Activated CD4-positive, alpha-beta T cell treated with anti-CD3 and anti-CD28 coated beads for 36 hours (primary cell): Measurements from ENCODE around the gene ARHGEF12. TPM values are rescaled to one million over a fixed set of nuclear protein-coding genes. Genes with fewer than 3 reads are reported as not detected.

ENCODE experiments used
- ATAC-seq: fragments of 200-7000 bp; cut with Tn5 transposase; one replicate; pipeline ENCODE4 v1.10.0; 2021; ENCODE audit warnings: mild to moderate bottlenecking, moderate library complexity
- CTCF ChIA-PET: fragments of 350-600 bp; sonication (Branson Sonifier 250); formaldehyde crosslinking; loops from one replicate; lab custom pipeline; 2021; ENCODE audit warnings: antibody characterized with exemption; lab: Charles Lee
- POLR2A ChIA-PET: fragments of 350-600 bp; sonication (Branson Sonifier 250); formaldehyde crosslinking; loops from one replicate; lab custom pipeline; 2021; ENCODE audit warnings: antibody characterized with exemption, inconsistent platforms; lab: Charles Lee
- DNase-seq: peaks from one replicate; pipeline ENCODE4 v3.0.0-alpha.2; 2020
- H3K27ac Mint-ChIP-seq: one replicate; pipeline ENCODE4 v1.8.0; 2021; ENCODE audit warnings: mixed read lengths
- H3K27me3 Mint-ChIP-seq: one replicate; pipeline ENCODE4 v1.8.0; 2021; ENCODE audit warnings: mixed read lengths
- H3K36me3 Mint-ChIP-seq: one replicate; pipeline ENCODE4 v1.8.0; 2021; ENCODE audit warnings: low read depth, mixed read lengths
- H3K4me1 Mint-ChIP-seq: one replicate; pipeline ENCODE4 v1.8.0; 2021; ENCODE audit warnings: mixed read lengths
- H3K4me3 Mint-ChIP-seq: one replicate; pipeline ENCODE4 v1.8.0; 2021; ENCODE audit warnings: mild to moderate bottlenecking, moderate library complexity, mixed read lengths
- H3K9me3 Mint-ChIP-seq: one replicate; pipeline ENCODE4 v1.8.0; 2021; ENCODE audit warnings: low read depth, mixed read lengths
- intact Hi-C, 2 experiments: fragments of 100-400 bp; cut with DNase I in 1 of 2; cut with micrococcal nuclease in 1 of 2; formaldehyde crosslinking; loops; one replicate each; pipeline versions ENCODE4 v1.14.2 to v1.15.1; 2022 to 2024; cut with DNase I, micrococcal nuclease
- total RNA-seq, 2 experiments: library from RNA; stranded (reverse); gene quantifications; one replicate each; pipeline ENCODE4 v1.2.3, GENCODE V29; 2021

The ARHGEF12 gene
- total RNA-seq, 2 experiments from 2014 or later = 14.3 to 14.5 TPM

DNA sequence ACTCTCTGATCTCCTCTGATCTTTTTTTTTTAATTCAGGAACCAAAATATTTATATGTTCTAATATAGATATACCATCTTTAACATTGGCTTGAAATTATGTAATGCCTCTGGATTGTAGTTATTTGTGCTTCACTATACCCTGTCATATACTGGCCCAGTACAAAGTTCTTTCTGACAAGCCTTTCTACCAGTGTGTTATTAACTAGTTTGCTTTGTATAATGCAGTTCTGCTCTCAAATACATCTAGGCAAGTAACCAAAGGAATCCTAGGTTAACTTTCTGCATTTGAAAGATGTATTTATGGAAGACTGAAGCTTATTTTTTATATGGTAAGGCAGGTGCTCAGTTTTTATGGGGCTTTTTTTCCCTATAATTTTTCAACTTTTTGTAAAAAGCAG is 36.1 kb downstream of the ARHGEF12 start:
- ATAC-seq = no peak
- no peaks in the 10 kb centered on the region for H3K4me1 Mint-ChIP-seq
- DNase-seq = no peak
- intact Hi-C loops = no loop called here
- ChIA-PET CTCF (interaction anchor here (0.9 to 1.8 kb wide), 3 partner anchors 17 to 68 kb away, joined by 3 to 5 read pairs (median 5); no protein-coding TSS in a partner anchor), POLR2A (no interaction called here)
- no peaks in the 10 kb centered on the region for H3K36me3 Mint-ChIP-seq
- no peak overlapping the region for H3K4me3 Mint-ChIP-seq
- peaks cover 4% of the 10 kb centered on the region for H3K27me3 Mint-ChIP-seq
- no peaks in the 10 kb centered on the region for H3K9me3 Mint-ChIP-seq
- H3K27ac Mint-ChIP-seq = no peak overlapping the region

DNA sequence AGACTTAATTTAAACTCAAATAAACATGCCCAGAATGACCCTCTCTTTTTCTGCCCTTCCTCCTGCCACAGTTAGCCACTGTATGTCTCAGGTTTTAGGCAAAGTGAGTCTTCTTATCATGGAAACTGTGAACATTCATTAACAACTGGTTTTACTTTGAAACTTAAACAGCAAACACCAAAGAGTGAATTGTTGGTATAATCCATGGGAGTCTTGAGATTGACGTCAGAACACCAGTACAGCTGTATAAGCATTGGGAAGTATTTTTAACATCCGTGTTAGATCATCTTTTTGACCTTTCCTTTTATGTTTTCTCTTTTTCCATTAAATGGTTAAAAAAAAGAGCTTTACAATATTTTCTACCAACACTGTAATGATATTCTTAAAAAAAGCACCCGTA is 38.9 kb downstream of the ARHGEF12 start:
- ChIA-PET POLR2A (no interaction called here), CTCF (interaction anchor here (0.6 to 0.7 kb wide), 3 partner anchors 31 to 984 kb away, joined by 3 to 4 read pairs (median 3); no protein-coding TSS in a partner anchor)
- DNase-seq = no peak
- Mint-ChIP-seq H3K4me3 (no peak overlapping the region), H3K36me3 (peaks cover 8% of the 10 kb centered on the region), H3K27me3 (peaks cover 6% of the 10 kb centered on the region), H3K27ac (no peak overlapping the region), H3K9me3 (peaks cover 7% of the 10 kb centered on the region), H3K4me1 (no peaks in the 10 kb centered on the region)
- intact Hi-C loops = no loop called here
- no peak for ATAC-seq

DNA sequence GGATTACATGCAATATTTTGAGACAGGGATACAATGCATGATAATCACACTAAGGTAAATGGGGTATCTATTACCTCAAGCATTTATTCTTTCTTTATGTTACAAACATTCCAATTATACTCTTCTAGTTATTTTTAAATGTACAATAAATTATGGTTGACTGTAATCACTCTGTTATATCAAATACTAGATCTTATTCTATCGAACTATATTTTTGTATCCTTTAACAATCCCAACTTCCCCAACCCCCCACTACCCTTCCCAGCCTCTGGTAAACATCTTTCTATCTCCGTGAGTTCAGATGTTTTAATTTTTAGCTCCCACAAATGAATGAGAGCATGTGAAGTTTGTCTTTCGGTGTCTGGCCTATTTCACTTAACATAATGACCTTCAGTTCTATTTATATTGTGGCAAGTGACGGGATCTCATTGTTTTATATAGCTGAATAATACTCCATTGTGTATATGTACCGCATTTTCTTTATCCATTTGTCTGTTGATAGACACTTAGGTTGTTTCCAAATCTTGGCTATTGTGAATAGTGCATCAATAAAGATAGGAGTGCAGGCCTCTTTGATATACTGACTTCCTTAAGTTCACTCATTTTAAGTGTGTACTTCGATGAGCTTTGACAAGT is 40.5 kb downstream of the ARHGEF12 start:
- DNase-seq (no peak), ATAC-seq (no peak)
- CTCF ChIA-PET = interaction anchor here (0.6 kb wide), 1 partner anchor 1320 kb away, joined by 3 read pairs; no protein-coding TSS in a partner anchor
- peaks cover 8% of the 10 kb centered on the region for H3K36me3 Mint-ChIP-seq
- POLR2A ChIA-PET = no interaction called here
- no peak overlapping the region for H3K4me3 Mint-ChIP-seq
- no peaks in the 10 kb centered on the region for H3K4me1 Mint-ChIP-seq
- H3K27me3 Mint-ChIP-seq = peaks cover 15% of the 10 kb centered on the region
- H3K9me3 Mint-ChIP-seq = peaks cover 7% of the 10 kb centered on the region
- H3K27ac Mint-ChIP-seq = no peak overlapping the region
- intact Hi-C loops = no loop called here

GRCh38 chr11:120378474-120378873 is 42.3 kb downstream of the ARHGEF12 start:
- Mint-ChIP-seq H3K9me3 (peaks cover 7% of the 10 kb centered on the region), H3K36me3 (peaks cover 8% of the 10 kb centered on the region), H3K4me3 (no peak overlapping the region), H3K4me1 (no peaks in the 10 kb centered on the region), H3K27me3 (peaks cover 20% of the 10 kb centered on the region), H3K27ac (no peak overlapping the region)
- no peak for DNase-seq
- intact Hi-C loops = no loop called here
- POLR2A ChIA-PET = no interaction called here
- no peak for ATAC-seq
- CTCF ChIA-PET = no interaction called here

GRCh38 chr11:120381401-120381800 is 45.2 kb downstream of the ARHGEF12 start:
- Mint-ChIP-seq H3K4me1 (no peaks in the 10 kb centered on the region), H3K4me3 (no peak overlapping the region)
- CTCF ChIA-PET = no interaction called here

DNA sequence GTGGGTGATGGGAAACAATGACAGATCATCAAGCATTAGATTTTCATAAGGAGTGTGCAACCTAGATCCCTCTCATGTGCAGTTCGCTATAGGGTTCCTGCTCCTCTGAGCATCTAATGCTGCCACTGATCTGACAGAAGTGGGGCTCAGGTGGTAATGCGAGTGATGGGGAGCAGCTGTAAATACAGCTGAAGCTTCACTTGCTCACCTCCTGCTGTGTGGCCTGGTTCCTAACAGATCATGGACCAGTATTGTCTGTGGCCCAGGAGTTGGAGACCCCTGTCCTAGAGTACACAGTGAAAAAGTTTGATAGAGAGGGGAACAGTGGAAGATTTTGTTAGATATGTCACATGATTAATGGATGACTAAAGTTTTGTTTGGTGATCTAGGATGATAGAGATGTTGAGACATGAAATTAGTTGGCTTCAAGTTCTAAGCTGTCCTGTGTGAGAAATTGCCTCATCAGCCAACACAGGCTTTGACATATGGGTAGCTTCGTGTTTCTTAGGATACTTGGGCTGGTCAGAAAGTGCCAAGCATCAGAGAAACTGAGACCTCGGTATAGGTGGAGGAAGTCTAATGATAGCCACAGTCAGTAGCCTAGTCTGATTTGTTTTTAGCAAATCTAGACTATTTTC is 47.4 kb downstream of the ARHGEF12 start:
- CTCF ChIA-PET = no interaction called here
- no peak for DNase-seq
- ATAC-seq = no peak
- peaks cover 28% of the 10 kb centered on the region for H3K27me3 Mint-ChIP-seq
- H3K4me3 Mint-ChIP-seq = no peak overlapping the region
- POLR2A ChIA-PET = no interaction called here
- intact Hi-C loops = no loop called here
- no peak overlapping the region for H3K27ac Mint-ChIP-seq
- H3K4me1 Mint-ChIP-seq = no peaks in the 10 kb centered on the region
- peaks cover 2% of the 10 kb centered on the region for H3K36me3 Mint-ChIP-seq
- peaks cover 3% of the 10 kb centered on the region for H3K9me3 Mint-ChIP-seq

More at GRCh38 chr11:120381401-120381800, 45.2 kb downstream of the ARHGEF12 start:
- peaks cover 25% of the 10 kb centered on the region for H3K27me3 Mint-ChIP-seq
- no peak for ATAC-seq
- H3K27ac Mint-ChIP-seq = no peak overlapping the region
- POLR2A ChIA-PET = no interaction called here
- H3K9me3 Mint-ChIP-seq = peaks cover 7% of the 10 kb centered on the region
- no peak for DNase-seq
- peaks cover 8% of the 10 kb centered on the region for H3K36me3 Mint-ChIP-seq
- intact Hi-C loops = no loop called here

DNA sequence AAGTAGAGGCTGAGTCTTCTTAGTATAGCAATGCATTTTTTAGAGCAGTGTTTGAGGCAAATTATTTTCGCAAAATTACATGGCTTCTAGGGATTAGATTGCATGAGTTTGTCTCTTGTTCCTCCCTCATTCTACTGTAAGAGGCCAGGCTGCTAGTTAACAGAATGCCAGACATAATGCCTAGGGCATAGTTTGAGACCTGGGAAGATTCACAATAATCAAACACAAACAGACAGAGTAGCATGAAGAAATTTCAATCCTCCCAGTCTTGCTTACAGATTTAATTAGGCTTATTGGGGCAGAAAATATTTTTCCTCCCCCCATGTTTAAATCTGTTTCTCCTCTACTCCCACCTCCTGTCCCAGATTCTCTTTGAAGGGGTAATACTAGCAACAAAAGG is 48.3 kb downstream of the ARHGEF12 start:
- ATAC-seq = no peak
- Mint-ChIP-seq H3K4me1 (no peaks in the 10 kb centered on the region), H3K9me3 (no peaks in the 10 kb centered on the region), H3K4me3 (no peak overlapping the region), H3K36me3 (no peaks in the 10 kb centered on the region), H3K27me3 (peaks cover 33% of the 10 kb centered on the region), H3K27ac (no peak overlapping the region)
- intact Hi-C loops = no loop called here
- ChIA-PET POLR2A (no interaction called here), CTCF (no interaction called here)
- no peak for DNase-seq

DNA sequence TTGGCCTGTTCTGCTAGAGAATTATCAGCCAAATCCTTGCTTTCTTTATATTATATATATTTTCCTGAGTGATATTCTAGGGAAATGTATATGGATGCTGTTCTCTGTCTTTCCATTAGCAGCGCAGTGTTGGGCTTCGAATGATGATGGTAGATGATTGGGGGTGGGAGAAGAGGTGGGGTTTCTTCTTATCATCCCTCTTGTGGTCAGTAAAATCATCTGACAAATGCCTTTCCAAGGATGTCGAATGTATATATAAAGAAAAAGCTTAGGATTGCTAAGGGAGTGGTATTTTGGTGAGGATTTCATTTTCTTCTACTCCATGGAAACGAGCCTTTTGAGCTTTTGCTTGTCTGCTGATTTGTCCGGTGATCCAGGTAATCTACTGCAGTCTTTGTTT is 48.9 kb downstream of the ARHGEF12 start:
- ChIA-PET CTCF (no interaction called here), POLR2A (no interaction called here)
- H3K4me1 Mint-ChIP-seq = no peaks in the 10 kb centered on the region
- no peak overlapping the region for H3K4me3 Mint-ChIP-seq
- DNase-seq (no peak), ATAC-seq (no peak)
- no peak overlapping the region for H3K27ac Mint-ChIP-seq
- no peaks in the 10 kb centered on the region for H3K9me3 Mint-ChIP-seq
- H3K27me3 Mint-ChIP-seq = peaks cover 37% of the 10 kb centered on the region
- intact Hi-C loops = no loop called here
- no peaks in the 10 kb centered on the region for H3K36me3 Mint-ChIP-seq

- ChIA-PET POLR2A (no interaction called here), CTCF (no interaction called here)
- no peak for ATAC-seq
- Mint-ChIP-seq H3K36me3 (no peaks in the 10 kb centered on the region), H3K4me3 (no peak overlapping the region), H3K9me3 (no peaks in the 10 kb centered on the region), H3K27ac (no peak overlapping the region), H3K4me1 (no peaks in the 10 kb centered on the region), H3K27me3 (peaks cover 39% of the 10 kb centered on the region)
- intact Hi-C loops = no loop called here
- no peak for DNase-seq
Measured at GRCh38 chr11:120385655-120386054, 49.4 kb downstream of the ARHGEF12 start.

DNA sequence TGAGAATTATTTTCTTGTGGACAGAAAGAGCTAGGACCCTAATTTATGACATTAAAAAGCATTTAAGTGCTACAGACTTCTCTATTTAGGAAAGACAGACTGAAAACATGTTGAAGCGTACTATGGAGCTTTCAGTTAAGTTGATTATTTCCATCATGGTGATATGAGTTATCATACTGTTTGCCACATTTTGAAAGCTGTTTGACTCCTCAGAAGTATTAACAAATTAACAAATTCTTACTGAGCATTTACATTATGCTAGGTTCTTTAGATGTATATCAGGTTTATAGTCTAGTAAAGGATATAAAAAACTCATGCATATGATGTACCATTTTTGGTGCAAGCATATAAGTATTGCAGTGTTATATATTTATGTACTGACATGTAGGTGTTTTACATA is 50.1 kb downstream of the ARHGEF12 start:
- CTCF ChIA-PET = interaction anchor here (1.1 kb wide), 1 partner anchor 51 kb away, joined by 4 read pairs; no protein-coding TSS in a partner anchor
- intact Hi-C loops = no loop called here
- no peaks in the 10 kb centered on the region for H3K4me1 Mint-ChIP-seq
- ATAC-seq = no peak
- no peak for DNase-seq
- H3K4me3 Mint-ChIP-seq = no peak overlapping the region
- POLR2A ChIA-PET = no interaction called here
- no peaks in the 10 kb centered on the region for H3K36me3 Mint-ChIP-seq
- peaks cover 37% of the 10 kb centered on the region for H3K27me3 Mint-ChIP-seq
- H3K9me3 Mint-ChIP-seq = no peaks in the 10 kb centered on the region
- no peak overlapping the region for H3K27ac Mint-ChIP-seq

GRCh38 chr11:120386774-120387371 is 50.7 kb downstream of the ARHGEF12 start:
- DNase-seq = no peak
- ChIA-PET CTCF (interaction anchor here (1.1 kb wide), 1 partner anchor 52 kb away, joined by 4 read pairs; no protein-coding TSS in a partner anchor), POLR2A (no interaction called here)
- peak; percentile 12 for ATAC-seq
- Mint-ChIP-seq H3K9me3 (no peaks in the 10 kb centered on the region), H3K27me3 (peaks cover 33% of the 10 kb centered on the region), H3K27ac (no peak overlapping the region), H3K4me3 (no peak overlapping the region), H3K4me1 (no peaks in the 10 kb centered on the region), H3K36me3 (no peaks in the 10 kb centered on the region)
- intact Hi-C loops = no loop called here

GRCh38 chr11:120388261-120388660 is 52.0 kb downstream of the ARHGEF12 start:
- POLR2A ChIA-PET = no interaction called here
- Mint-ChIP-seq H3K9me3 (no peaks in the 10 kb centered on the region), H3K4me3 (no peak overlapping the region), H3K4me1 (no peaks in the 10 kb centered on the region), H3K27ac (no peak overlapping the region), H3K27me3 (peaks cover 35% of the 10 kb centered on the region), H3K36me3 (no peaks in the 10 kb centered on the region)
- DNase-seq = no peak
- CTCF ChIA-PET = no interaction called here
- no peak for ATAC-seq
- intact Hi-C loops = no loop called here
